GM12892 (cell line): Measurements from ENCODE around the gene SLC2A4RG.

Source experiments
- POLR2A ChIP-seq: IDR thresholded peaks from 2 replicates; pipeline ENCODE4 v1.6.1; 2011; ENCODE audit warnings: low read depth, low read length, control low read depth
- POLR2AphosphoS5 ChIP-seq: IDR thresholded peaks from 2 replicates; pipeline ENCODE4 v1.6.1; 2011; ENCODE audit warnings: low read depth, low read length, control low read depth
- TAF1 ChIP-seq: IDR thresholded peaks from 2 replicates; pipeline ENCODE4 v1.6.1; 2011; ENCODE audit warnings: low read depth, mild to moderate bottlenecking, control low read depth, low read length, borderline replicate concordance

DNA sequence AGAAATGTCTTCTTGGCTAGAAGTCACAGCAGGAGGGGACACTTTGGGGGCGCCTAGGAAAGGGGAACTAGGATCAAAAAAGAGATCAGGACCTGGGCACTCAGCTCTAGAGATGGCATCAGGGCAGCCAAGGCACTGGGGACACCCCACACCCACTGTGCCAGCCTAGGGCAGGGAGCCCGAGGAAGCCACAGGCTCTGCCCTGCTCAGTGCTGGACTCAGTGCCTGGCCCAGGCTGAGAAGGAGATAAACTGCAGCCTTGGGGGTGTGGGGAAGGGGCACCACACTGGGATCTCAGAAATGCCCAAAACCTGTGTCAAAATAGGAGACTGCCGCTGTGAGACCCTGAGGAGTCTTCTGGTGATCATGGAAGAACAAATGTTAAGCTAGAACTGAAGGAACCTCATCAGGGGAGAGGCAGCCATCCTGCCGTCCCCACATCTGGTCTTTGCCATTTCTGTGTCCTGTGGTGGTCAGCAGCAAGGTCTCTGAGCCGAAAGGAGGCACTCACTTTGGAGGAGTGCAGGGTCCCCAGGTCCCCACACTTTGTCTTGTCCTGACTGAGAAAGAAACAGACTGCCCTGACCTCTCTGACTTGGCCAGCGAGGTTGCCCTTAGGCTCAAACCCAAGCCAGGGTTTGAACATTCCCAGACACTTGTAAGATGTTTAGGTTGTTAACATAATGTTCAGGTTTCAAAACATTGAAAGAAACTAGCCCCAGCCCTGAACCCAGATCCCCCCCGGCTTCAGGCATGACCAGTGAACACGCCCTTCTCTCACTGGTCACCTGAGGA is 34.1 kb upstream of the SLC2A4RG start:
- TF ChIP-seq POLR2AphosphoS5 (no peak), POLR2A (no peak), TAF1 (no peak)
